HCT116 (cell line): ENCODE measurements around the gene PGGHG. TPM values are rescaled to one million over a fixed set of nuclear protein-coding genes. Genes with fewer than 3 reads are reported as not detected.

Source experiments
- ATAC-seq: fragments of 200-7000 bp; cut with Tn5 transposase; 2 replicates; pipeline ENCODE4 v1.9.1; 2020; ENCODE audit warnings: mild to moderate bottlenecking, moderate library complexity
- BruUV-seq: library from RNA; stranded (reverse); fragments of 400-500 nt; replicated peaks from 2 replicates; lab custom pipeline; 2021; lab: Mats Ljungman, UMichigan
- CTCF ChIA-PET: fragments of 300-600 bp; sonication (Branson Sonifier 250); formaldehyde crosslinking; loops from one replicate; lab custom pipeline; 2021; ENCODE audit warnings: antibody characterized with exemption; lab: Charles Lee
- POLR2A ChIA-PET: fragments of 300-600, 350-600 bp; sonication (Branson Sonifier 250); formaldehyde crosslinking; loops from one replicate; lab custom pipeline; 2021; ENCODE audit warnings: antibody characterized with exemption; lab: Charles Lee
- RAD21 ChIA-PET, 2 experiments: fragments of 300-600 bp; sonication (Branson Sonifier 250); formaldehyde crosslinking; loops; one replicate each; lab custom pipeline; 2023; ENCODE audit warnings: low total read pairs in 2 of 2; ENCODE audit not compliant: uncharacterized antibody in 2 of 2, unreplicated experiment in 2 of 2, low non-redundant PET in 1 of 2; lab: Charles Lee
- DNase-seq: peaks from one replicate; pipeline ENCODE4 v3.0.0-alpha.2; 2010; ENCODE audit warnings: low read depth, low spot score
- H2AFZ ChIP-seq: fragments of 200-600 bp; shearing (Covaris generic), sonication (generic); 2 replicates; pipeline ENCODE4 v1.6.1; 2017; ENCODE audit warnings: low read depth, mixed run types, mixed read lengths, antibody characterized with exemption, low read length; ENCODE audit not compliant: poor library complexity, severe bottlenecking
- H3K27ac ChIP-seq: 2 replicates; pipeline ENCODE4 v1.5.1; 2012; ENCODE audit warnings: low read depth, low read length
- H3K27me3 ChIP-seq: fragments of 200-600 bp; sonication (generic); 2 replicates; pipeline ENCODE4 v1.6.1; 2016; ENCODE audit warnings: mixed run types, low read length, mixed read lengths; ENCODE audit not compliant: insufficient read depth
- H3K36me3 ChIP-seq, 2 experiments: fragments of 200-500 bp in 1 of 2; fragments of 200-600 bp in 1 of 2; sonication (Bioruptor generic) in 1 of 2; sonication (generic) in 1 of 2; 2 replicates each; pipeline versions ENCODE4 v1.5.1 to v1.6.1; 2014 to 2016; ENCODE audit warnings: low read length in 2 of 2, inconsistent platforms in 1 of 2, mixed read lengths in 1 of 2, mixed run types in 1 of 2; ENCODE audit not compliant: insufficient read depth in 2 of 2, control insufficient read depth in 1 of 2
- H3K4me1 ChIP-seq, 2 experiments: fragments of 200-600 bp in 1 of 2; sonication (generic) in 1 of 2; 2 replicates each; pipeline versions ENCODE4 v1.5.1 to v1.6.1; 2012 to 2017; ENCODE audit warnings: low read length in 2 of 2, inconsistent platforms in 1 of 2, mild to moderate bottlenecking in 1 of 2, mixed read lengths in 1 of 2, mixed run types in 1 of 2, moderate library complexity in 1 of 2; ENCODE audit not compliant: insufficient read depth in 2 of 2, control insufficient read depth in 1 of 2
- H3K4me2 ChIP-seq: fragments of 200-600 bp; sonication (generic); 2 replicates; pipeline ENCODE4 v1.6.1; 2017; ENCODE audit warnings: mixed run types, low read length, mixed read lengths
- H3K4me3 ChIP-seq, 2 experiments: fragments of 200-600 bp in 1 of 2; sonication (generic) in 1 of 2; replicated peaks in 1 of 2; 2 replicates each; pipeline ENCODE4 v1.5.1; 2011 to 2016; ENCODE audit warnings: low read length in 2 of 2, control low read depth in 1 of 2, low read depth in 1 of 2, mild to moderate bottlenecking in 1 of 2, mixed read lengths in 1 of 2, mixed run types in 1 of 2
- H3K79me2 ChIP-seq: fragments of 200-600 bp; sonication (generic); 2 replicates; pipeline ENCODE4 v1.6.1; 2017; ENCODE audit warnings: mild to moderate bottlenecking, mixed run types, low read length, moderate library complexity, mixed read lengths; ENCODE audit not compliant: insufficient read depth
- H3K9ac ChIP-seq: fragments of 200-600 bp; sonication (generic); 2 replicates; pipeline ENCODE4 v1.6.1; 2016; ENCODE audit warnings: low read length, mixed read lengths
- H3K9me2 ChIP-seq: fragments of 200-600 bp; sonication (generic), shearing (Covaris generic); 2 replicates; pipeline ENCODE4 v1.6.1; 2017; ENCODE audit warnings: mixed run types, mild to moderate bottlenecking, moderate library complexity; ENCODE audit not compliant: insufficient read depth
- H3K9me3 ChIP-seq, 2 experiments: fragments of 200-500 bp in 1 of 2; fragments of 200-600 bp in 1 of 2; sonication (Bioruptor generic) in 1 of 2; sonication (generic) in 1 of 2; 2 replicates each; pipeline ENCODE4 v1.6.1; 2014 to 2017; ENCODE audit warnings: low read length in 2 of 2, mixed read lengths in 2 of 2, inconsistent platforms in 1 of 2, low read depth in 1 of 2, mild to moderate bottlenecking in 1 of 2, mixed run types in 1 of 2, moderate library complexity in 1 of 2; ENCODE audit not compliant: control insufficient read depth in 1 of 2, insufficient read depth in 1 of 2
- H4K20me1 ChIP-seq: fragments of 200-600 bp; sonication (generic), shearing (Covaris generic); 2 replicates; pipeline ENCODE4 v1.6.1; 2017; ENCODE audit warnings: mixed run types, mild to moderate bottlenecking, moderate library complexity; ENCODE audit not compliant: insufficient read depth
- ATF3 ChIP-seq: IDR thresholded peaks from 2 replicates; pipeline ENCODE4 v1.6.1; 2012
- CBX3 ChIP-seq: IDR thresholded peaks from 2 replicates; pipeline ENCODE4 v1.6.1; 2012; ENCODE audit warnings: low read depth
- CTCF ChIP-seq, 3 experiments: fragments of 200-600 bp in 1 of 3; sonication (generic) in 1 of 3; IDR thresholded peaks in 2 of 3; conservative IDR thresholded peaks in 1 of 3; 2 replicates each; pipeline ENCODE4 v1.5.1; 2012 to 2017; ENCODE audit warnings: low read depth in 2 of 3, low read length in 2 of 3, antibody characterized with exemption in 1 of 3, borderline replicate concordance in 1 of 3, control low read depth in 1 of 3, mild to moderate bottlenecking in 1 of 3, mixed read lengths in 1 of 3, mixed run types in 1 of 3, moderate library complexity in 1 of 3; ENCODE audit not compliant: insufficient read depth in 1 of 3
- ELF1 ChIP-seq: IDR thresholded peaks from 2 replicates; pipeline ENCODE4 v1.6.1; 2012; ENCODE audit warnings: low read depth, borderline replicate concordance
- EZH2phosphoT487 ChIP-seq: fragments of 200-600 bp; IDR thresholded peaks from 2 replicates; pipeline ENCODE4 v1.6.1; 2018; ENCODE audit warnings: antibody characterized with exemption, borderline replicate concordance
- JUND ChIP-seq: IDR thresholded peaks from 2 replicates; pipeline ENCODE4 v1.6.1; 2012
- MAX ChIP-seq: IDR thresholded peaks from 2 replicates; pipeline ENCODE4 v1.6.1; 2012
- POLR2A ChIP-seq: IDR thresholded peaks from 2 replicates; pipeline ENCODE4 v1.7.0; 2011; ENCODE audit warnings: borderline replicate concordance; ENCODE audit not compliant: insufficient read depth, insufficient read length; ENCODE audit errors: extremely low read depth
- REST ChIP-seq: IDR thresholded peaks from 2 replicates; pipeline ENCODE4 v1.6.1; 2012; ENCODE audit warnings: low read depth
- SP1 ChIP-seq: IDR thresholded peaks from 2 replicates; pipeline ENCODE4 v1.6.1; 2012; ENCODE audit warnings: low read depth
- TCF7L2 ChIP-seq: IDR thresholded peaks from 2 replicates; pipeline ENCODE4 v1.7.0; 2011; ENCODE audit warnings: borderline replicate concordance, inconsistent platforms; ENCODE audit not compliant: insufficient read depth, insufficient read length; ENCODE audit errors: extremely low read depth
- YY1 ChIP-seq: IDR thresholded peaks from 2 replicates; pipeline ENCODE4 v1.6.1; 2011; ENCODE audit warnings: low read length, low read depth, moderate library complexity, mild to moderate bottlenecking; ENCODE audit not compliant: insufficient replicate concordance; ENCODE audit errors: extremely low read depth
- ZFX ChIP-seq: fragments of 450-650 bp; IDR thresholded peaks from 2 replicates; pipeline ENCODE4 v1.6.1; 2017
- ZNF274 ChIP-seq: fragments of 200-500 bp; sonication (Bioruptor generic); IDR thresholded peaks from 2 replicates; pipeline ENCODE4 v1.6.1; 2014; ENCODE audit warnings: mild to moderate bottlenecking, low read depth, low read length, inconsistent platforms
- intact Hi-C: fragments of 100-400 bp; cut with micrococcal nuclease; formaldehyde crosslinking; loops from 2 replicates; pipeline ENCODE4 v1.10.0; 2022
- total RNA-seq: library from RNA; stranded (reverse); gene quantifications from one replicate; pipeline ENCODE4 v1.2.1, GENCODE V29; 2021; ENCODE audit not compliant: unreplicated experiment

The PGGHG gene
- total RNA-seq, 1 experiment from 2014 or later: 57.5 TPM

GRCh38 chr11:244376-244775, 44.5 kb upstream of the PGGHG start:
- H4K20me1 ChIP-seq: 0 out of 2 replicates have a peak, but pooled peaks cover 5% of the 10 kb centered on the region
- no peak overlapping the region for H2AFZ ChIP-seq
- ATAC-seq: no peak
- H3K9ac ChIP-seq: no peak overlapping the region
- no peak overlapping the region for H3K4me2 ChIP-seq
- H3K4me3 ChIP-seq: no peak overlapping the region
- H3K9me3 ChIP-seq: no peaks in the 10 kb centered on the region
- no peaks in the 10 kb centered on the region for H3K27me3 ChIP-seq
- no peak for TF ChIP-seq POLR2A
- TF ChIP-seq ELF1: no peak
- no peak for TF ChIP-seq JUND
- no peak for TF ChIP-seq TCF7L2
- TF ChIP-seq CTCF (IDR thresholded peaks at IDR 0.05 in 2 of 3, conservative IDR thresholded peaks at IDR 0.05 in 1 of 3; ENCODE audit: borderline replicate concordance in 1 of 3, insufficient read depth in 1 of 3, low read depth in 2 of 3, low read length in 2 of 3): no peak
- TF ChIP-seq ZFX: no peak
- no peak for TF ChIP-seq REST
- no peak for TF ChIP-seq CBX3
- TF ChIP-seq SP1: no peak
- TF ChIP-seq ATF3: no peak
- TF ChIP-seq YY1: no peak
- no peak for TF ChIP-seq MAX
- TF ChIP-seq EZH2phosphoT487: no peak
- no peak for TF ChIP-seq ZNF274
- TF ChIP-seq, all 23 proteins: peak for 0
- DNase-seq: no peak
- RAD21 ChIA-PET: no interaction called here
- Histone ChIP-seq H3K4me1 (no peaks in the 10 kb centered on the region), H3K9me2 (no peaks in the 10 kb centered on the region), H3K79me2 (peaks cover 53% of the 10 kb centered on the region), H3K36me3 (peaks cover 66 to 84% of the 10 kb centered on the region in 2 experiments), H3K27ac (no peak overlapping the region)
- intact Hi-C loops: no loop called here
- CTCF ChIA-PET: no interaction called here
- POLR2A ChIA-PET: no interaction called here
- BruUV-seq: no TSS peak
